ENCODE results near the gene AATK.

- TF ChIP-seq POLR2A (IDR thresholded peaks at IDR 0.05; ENCODE audit: low read length) (no peak), GATA1 (IDR thresholded peaks at IDR 0.05; ENCODE audit: low read depth, low read length) (no peak)
Observed at GRCh38 chr17:81084680-81085419, 81.2 kb downstream of the AATK start.
